SK-N-MC (cell line): ENCODE measurements around the gene CYB5B.

Source experiments
- EZH2 ChIP-seq: fragments of 200-600 bp; sonication (generic); IDR thresholded peaks from one replicate; pipeline ENCODE4 v1.6.1; 2017; ENCODE audit warnings: antibody characterized with exemption
- FOXP2 ChIP-seq: optimal IDR thresholded peaks from 2 replicates; pipeline ENCODE3; 2011; ENCODE audit warnings: mild to moderate bottlenecking, moderate library complexity; ENCODE audit not compliant: insufficient read depth; ENCODE audit errors: extremely low read length, control extremely low read depth
- POLR2AphosphoS5 ChIP-seq: IDR thresholded peaks from 2 replicates; pipeline ENCODE4 v1.6.1; 2012; ENCODE audit warnings: mild to moderate bottlenecking, low read depth, low read length, borderline replicate concordance

DNA sequence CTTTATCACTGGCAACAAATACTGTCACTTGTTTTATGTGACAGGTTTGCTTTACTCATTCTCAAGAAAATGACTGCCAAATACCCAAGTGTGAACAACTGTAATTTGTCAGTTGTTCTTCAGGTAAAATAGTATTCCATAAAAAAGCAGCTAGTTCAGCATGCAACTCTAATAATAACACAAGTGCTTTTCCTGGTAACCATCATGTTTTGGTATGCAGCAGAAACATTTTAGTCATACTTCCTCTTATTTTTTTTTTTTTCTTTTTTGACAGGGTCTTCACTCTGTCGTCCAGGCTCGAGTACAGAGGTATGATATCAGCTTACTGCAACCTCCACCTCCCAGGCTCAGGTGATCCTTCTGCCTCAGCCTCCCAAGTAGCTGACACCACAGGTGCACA lies 43.2 kb upstream of the CYB5B start:
- TF ChIP-seq EZH2 (no peak), POLR2AphosphoS5 (no peak), FOXP2 (no peak)
